Measurements from ENCODE around the gene PLGLB1.
"Not testable (repeated sequence)": the region's sequence is repeated elsewhere in the genome, so short reads cannot be mapped to it uniquely, and the experiment has no call there.

Gene PLGLB1

DNA sequence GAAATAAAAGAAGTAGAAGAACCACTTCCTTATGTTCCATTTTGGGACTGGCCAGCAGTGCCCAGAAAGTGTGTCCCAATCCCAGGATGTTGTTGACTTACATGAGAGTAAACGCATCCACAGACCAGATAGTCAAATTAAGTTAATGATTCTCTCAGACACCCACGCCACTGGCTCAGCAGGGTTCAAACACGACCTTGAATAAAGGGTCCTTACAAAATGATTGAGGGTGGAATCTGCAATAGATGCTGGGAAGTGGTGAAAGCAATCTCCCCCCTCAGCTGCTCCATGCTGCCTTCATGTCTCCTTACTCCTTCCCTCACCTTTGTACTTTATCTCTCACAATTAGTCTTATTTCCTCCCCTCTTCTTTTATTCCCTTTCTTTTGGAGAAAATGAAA, at the start of gene PLGLB1:
TSS of gene PLGLB1 (minus strand) at position 101 of the 400 bp plus-strand sequence. CDS start at position 40, 61 bp downstream.
- DNase-seq (ENCODE audit: low read depth in 1 of 2, low spot score in 1 of 2): not testable (repeated sequence)

DNA sequence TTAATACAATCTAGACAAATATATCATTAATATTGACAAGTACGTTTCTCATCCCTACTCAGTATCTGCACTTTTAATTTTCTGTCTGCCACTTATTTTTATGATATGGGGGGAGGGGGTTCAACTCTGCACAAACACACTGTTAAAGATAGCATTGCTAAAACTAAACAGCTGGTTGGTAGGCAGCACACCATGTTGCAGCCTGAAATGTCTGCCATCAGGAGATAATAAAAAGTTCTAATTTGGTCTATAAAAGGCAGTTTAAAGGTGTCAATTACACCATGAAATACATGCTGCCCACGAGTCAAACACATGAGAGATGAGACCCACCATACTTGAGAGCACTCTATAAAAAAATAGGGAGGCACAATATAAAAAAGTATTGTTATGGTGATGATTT, 42.7 kb upstream of the PLGLB1 start:
- DNase-seq (ENCODE audit: low read depth in 1 of 2, low spot score in 1 of 2): not testable (repeated sequence)

DNA sequence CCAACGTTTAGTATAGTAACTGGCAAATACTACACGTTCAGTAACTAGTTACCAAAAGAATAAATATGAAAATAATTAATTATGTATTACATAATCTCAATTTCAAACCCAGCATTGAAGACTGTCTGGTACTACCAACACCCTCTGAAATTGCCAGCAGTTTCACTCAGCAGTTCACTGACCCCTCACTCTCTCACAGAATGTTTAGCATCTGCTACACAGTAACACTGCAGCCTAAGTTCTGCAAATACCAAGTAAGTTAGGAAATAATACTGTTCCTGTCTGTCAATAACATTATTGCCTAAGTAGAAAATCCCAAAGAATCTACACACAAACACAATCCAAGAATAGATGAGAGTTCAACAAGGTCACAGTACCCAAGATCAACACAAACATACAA, 41.8 kb upstream of the PLGLB1 start:
- not testable (repeated sequence) for DNase-seq (ENCODE audit: low read depth in 1 of 2, low spot score in 1 of 2)

DNA sequence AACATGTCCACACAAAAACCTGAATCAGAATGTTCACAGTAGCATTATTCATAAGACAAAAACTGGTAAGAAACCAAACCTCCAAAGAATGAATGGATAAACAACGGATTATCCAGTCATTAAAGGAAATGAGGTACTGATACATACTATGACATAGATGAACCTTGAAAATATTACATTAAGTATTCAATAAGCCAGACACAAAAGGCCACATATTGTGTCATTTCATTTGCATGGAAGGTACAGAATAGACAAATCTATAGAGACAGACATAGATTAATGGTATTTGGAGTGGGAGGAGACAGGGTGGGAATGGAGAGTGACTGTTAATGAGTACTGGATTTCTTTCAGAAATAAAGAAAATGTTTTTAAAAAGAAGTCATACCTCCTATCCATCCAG, 39.9 kb upstream of the PLGLB1 start:
- DNase-seq (ENCODE audit: low read depth in 1 of 2, low spot score in 1 of 2): not testable (repeated sequence)

DNA sequence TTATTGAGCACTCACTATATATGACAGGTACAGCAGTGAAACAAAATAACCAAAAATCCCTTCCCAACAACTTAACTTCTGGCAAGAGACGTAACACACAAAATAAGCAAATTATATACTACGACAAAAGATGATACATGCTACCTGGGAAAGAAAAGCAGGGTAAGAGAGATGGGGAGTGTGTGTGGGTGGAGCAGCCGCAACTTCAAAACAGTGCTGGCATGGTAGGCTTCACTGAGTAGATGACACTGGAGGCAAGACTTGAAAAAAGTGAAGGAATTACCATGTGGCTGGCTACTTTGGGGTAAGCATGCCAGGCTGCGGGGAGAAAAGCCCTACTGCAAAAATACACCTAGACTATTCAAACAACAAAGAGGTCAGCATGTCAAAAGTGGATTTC, 36.0 kb upstream of the PLGLB1 start:
- not testable (repeated sequence) for DNase-seq (ENCODE audit: low read depth in 1 of 2, low spot score in 1 of 2)

DNA sequence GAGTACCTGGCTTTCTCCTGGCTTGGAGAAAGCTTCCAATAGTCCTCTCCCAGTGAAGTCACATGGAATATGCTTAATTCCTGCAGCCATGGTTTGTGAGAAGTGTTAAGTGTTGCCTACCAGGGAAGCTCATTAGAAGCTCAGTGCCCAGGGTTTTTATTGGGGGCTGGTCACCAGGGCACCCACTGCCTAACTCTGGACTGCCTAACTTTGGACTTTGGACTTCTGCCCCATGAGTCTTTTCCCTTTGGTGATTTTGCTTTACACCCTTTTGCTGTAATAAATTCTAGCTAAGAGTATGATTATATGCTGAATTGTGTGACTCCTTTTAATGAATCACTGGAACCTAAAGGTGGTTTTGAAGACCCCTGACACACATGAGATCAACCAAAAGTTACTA, 35.2 kb upstream of the PLGLB1 start:
- not testable (repeated sequence) for DNase-seq (ENCODE audit: low read depth in 1 of 2, low spot score in 1 of 2)

DNA sequence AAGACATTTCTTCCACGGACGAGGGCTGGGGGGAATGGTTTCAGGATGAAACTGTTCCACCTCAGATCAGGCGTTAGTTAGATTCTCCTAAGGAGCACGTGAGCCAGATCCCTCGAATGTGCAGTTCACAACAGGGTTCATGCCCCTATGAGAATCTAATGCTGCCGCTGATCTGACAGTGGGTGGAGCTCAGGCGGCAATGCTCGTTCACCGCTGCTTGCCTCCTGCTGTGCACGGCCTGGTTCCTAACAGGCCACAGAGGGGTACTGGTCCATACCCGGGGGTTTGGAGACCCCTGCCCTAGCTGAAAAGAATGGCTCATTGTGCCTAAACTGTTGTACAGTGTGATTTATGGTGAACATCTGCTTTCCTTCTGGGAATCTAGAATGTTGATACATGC, 34.8 kb upstream of the PLGLB1 start:
- DNase-seq (ENCODE audit: low read depth in 1 of 2, low spot score in 1 of 2): not testable (repeated sequence)

DNA sequence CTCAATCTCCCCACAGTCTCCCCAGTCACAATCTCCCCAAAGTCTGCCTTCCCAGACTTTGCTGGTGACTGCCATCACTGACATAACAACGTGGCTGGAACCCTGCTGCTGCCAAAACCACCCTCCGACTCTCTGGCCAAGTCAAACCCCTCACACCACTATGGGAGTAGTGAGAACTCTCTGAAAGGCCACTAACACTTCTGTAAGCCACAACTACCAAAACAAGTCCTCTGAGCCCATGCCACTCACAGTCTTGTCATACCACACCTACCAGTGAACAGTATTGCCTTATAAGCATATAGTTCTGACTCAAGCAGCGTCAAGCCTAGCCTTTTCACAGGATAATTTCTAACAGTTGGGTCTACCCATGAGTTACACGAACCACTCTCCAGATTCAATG, 32.7 kb upstream of the PLGLB1 start:
- not testable (repeated sequence) for DNase-seq (ENCODE audit: low read depth in 1 of 2, low spot score in 1 of 2)

DNA sequence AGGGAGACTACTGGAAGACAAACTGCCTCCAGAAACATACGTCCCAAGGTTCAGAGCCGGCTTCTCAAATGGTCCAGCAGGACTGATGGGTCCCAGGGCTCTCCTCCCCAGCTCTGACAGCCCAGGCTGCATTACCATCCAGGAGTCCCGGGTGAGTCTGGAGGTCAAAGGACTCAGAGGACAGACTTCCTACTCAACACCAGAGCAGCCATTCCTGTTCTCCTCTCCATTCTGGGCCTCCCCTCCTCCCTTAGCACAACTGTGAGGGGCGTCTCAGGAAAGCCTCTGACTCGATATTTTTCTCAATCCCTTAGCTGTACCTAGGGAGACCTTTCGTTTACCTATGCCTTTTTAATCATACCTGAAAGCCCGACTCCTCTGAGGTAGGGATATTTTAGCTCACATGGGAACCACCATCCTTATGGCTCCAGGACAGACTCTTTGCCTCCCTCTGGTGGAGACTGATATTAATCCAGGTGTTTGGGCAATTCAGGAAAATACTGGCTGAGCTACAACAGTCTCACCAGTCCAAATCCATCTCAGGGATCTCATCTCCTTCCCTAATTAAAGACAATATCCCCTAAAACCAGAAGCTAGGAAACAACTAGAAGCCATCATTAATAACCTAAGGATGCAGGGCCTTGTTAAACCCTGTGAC, 19.8 kb upstream of the PLGLB1 start:
- not testable (repeated sequence) for DNase-seq (ENCODE audit: low read depth in 1 of 2, low spot score in 1 of 2)

DNA sequence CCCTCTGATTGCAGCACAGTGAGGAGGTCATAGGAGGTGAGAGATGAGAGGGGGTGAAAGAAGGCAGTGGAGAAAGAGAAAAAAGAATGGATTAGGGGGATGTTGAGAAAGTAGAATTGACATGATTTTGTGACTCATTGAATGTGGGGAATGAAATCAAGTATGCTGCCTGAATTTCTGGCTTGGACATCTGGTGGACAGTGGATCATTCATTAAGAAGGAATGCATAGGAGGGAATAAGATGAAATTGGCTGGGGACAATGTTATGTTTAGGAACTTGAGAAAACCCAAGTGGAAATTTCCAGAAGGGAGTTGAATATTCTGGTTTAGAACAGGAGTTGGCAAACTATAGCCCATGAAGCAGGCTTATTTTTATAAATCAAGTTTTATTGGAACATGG, 7.0 kb upstream of the PLGLB1 start:
- DNase-seq (ENCODE audit: low read depth in 1 of 2, low spot score in 1 of 2): not testable (repeated sequence)

DNA sequence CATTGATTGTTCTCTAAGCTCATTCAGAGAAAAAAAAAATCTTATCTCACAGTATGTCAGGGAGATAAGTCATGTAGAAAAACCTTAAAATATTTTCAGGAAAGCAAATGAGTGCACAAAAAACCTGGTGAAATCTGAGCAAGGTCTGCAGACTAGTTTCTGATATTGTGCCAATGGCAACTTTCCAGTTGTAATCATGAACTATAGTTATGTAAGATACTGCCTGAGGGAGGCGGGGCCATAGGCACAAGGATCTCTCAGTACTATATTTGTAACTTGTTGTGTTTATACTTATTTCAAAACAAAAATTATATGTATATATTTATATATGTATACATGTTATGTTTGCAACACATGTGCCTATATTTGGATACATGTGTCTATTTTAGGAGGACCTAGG, 5.2 kb upstream of the PLGLB1 start:
- DNase-seq (ENCODE audit: low read depth in 1 of 2, low spot score in 1 of 2): not testable (repeated sequence)

DNA sequence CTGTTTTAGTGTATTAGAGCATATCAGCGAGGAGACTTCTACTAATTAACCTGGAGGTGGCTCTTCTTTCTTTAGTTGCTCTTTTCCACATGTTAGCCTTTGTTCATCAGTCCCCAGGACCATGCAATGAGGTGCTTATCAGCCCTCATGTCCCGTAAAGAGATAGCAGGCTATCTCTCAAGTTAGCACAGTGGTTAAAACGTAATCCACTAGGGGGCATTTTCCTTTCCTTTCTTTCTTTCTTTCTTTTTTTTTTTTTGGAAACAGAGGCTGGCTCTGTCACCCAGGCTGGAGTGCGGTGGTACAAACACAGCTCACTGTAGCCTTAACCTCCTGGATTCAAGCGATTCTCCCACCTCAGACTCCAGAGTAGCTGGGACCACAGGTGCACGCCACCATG, 4.3 kb upstream of the PLGLB1 start:
- DNase-seq (ENCODE audit: low read depth in 1 of 2, low spot score in 1 of 2): not testable (repeated sequence)

DNA sequence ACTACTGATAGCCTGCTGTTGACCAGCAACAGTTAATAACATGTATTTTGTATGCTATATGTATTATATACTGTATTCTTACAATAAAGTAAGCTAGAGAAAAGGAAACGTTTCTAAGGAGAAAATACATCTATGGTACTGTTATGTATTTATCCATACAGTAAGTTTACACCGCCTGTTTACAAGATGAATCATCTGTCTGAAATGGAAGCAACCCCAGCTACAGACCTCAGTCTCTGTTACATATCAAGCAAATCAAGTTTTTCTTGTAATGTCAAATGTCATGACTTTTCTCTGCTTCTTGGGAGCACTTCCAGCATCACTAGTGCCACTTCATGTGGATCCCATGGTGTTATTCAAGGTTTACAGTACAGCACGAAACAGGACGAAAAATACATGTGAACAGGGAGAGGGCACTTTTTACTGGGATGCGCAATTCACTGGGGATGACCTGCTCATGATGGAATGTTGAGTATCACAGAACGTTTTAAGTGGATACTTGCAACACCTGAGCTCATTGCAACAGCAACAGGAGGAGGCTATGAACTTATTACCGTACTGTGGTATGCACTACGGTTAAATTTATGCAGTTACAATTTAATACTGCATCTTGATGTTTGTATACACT, 2.5 kb upstream of the PLGLB1 start:
- not testable (repeated sequence) for DNase-seq (ENCODE audit: low read depth in 1 of 2, low spot score in 1 of 2)

DNA sequence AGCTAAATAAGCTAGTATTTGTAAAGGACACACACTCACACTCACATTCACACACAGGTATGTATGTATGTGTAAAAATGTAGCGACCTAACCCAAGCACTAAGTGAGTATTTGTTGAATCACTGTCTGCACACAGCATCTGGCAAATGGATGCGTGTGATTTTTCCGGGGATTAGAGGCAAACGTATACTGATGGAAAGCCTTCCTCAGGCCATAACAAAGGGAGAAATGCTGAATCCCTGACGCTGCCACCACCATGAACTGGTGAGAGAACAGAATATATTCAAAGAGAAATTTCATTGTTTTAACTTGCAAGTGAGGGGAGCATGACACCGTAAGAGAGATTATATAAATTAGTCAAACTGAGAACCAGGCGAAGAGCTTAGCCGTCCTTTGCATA, 601 bp downstream of the PLGLB1 start:
- DNase-seq (ENCODE audit: low read depth in 1 of 2, low spot score in 1 of 2): not testable (repeated sequence)

DNA sequence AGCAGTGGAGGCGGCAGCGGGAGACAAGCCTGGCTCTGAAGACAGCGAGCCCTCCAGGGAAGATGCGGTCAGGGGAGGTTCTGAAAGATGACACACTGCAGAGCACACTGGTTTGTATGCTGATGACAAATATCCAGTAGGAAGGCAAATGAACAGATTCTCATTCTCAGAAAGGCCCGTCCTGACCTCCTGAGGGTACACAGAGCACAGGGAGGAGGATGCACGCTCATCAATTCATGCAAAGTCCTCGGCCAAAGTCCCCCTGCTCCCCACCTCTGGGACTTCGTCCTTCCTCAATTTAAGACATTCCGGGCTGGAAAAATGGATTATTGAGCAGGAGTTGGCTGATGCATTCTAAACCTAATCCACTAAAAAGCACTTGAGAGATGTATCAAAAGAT, 2.6 kb downstream of the PLGLB1 start:
- DNase-seq (ENCODE audit: low read depth in 1 of 2, low spot score in 1 of 2): not testable (repeated sequence)

DNA sequence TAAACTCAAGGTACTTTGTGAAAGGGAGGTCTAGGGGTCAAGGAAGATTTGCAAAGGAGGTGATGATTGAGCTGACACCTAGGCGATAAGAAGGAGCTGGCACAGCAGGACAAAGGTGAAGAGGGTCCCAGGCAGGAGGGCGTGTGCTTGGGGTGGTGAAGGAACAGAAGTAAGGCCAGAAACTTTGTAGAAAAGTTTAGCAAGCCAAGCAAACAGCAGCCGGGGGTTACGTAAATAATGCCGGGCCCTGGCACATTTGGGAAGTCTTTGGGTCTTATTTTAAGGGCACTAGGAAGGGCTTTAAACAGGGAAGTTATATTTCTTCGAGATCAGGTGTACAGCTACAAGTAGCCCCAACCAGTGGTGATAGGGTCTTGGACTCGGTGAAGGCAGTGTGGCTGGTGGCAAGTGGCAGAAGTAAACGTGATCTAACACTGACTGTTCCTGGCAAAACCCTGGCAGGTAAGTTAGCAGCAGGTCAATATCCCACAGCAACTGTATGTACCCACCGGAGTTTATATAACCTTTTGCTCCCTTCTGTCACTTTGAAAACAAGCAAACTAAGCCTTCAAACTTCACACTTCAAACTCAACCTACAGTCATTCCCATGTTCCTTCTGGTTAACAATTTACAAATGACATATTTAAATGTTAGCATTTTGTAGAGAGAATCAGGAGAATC, 7.0 kb downstream of the PLGLB1 start:
- not testable (repeated sequence) for DNase-seq (ENCODE audit: low read depth in 1 of 2, low spot score in 1 of 2)

DNA sequence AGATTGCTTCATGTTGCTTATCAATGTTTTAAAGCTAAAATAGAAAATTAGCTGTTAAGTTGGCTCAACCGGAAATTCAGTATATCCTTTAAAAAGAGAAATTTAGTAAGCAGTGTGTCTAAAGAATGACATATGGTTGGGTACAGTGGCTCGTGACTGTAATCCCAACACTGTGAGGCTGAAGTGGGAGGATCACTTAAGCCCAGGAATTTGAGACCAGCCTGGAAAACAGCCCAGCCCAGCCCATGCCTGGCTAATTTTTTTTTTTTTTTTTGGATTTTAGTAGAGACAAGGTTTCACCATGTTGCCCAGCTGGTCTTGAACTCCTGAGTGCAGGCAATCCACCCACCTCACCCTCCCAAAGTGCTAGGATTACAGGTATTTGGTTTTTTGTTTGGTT, 17.2 kb downstream of the PLGLB1 start:
- not testable (repeated sequence) for DNase-seq (ENCODE audit: low read depth in 1 of 2, low spot score in 1 of 2)

All from activated T-helper 1 cell treated with anti-CD3 and anti-CD28 coated beads, Interleukin-2, amount 50 U/mL, for 16 hours (primary cell).